GM12864 (cell line): ENCODE results near the gene VWA8.

ENCODE experiments used
- DNase-seq: peaks from one replicate; pipeline ENCODE4 v3.0.0-alpha.2; 2011; ENCODE audit warnings: low read depth
- H3K4me3 ChIP-seq: 2 replicates; pipeline ENCODE4 v1.5.1; 2011; ENCODE audit warnings: mild to moderate bottlenecking, low read depth, low read length, control low read depth
- CTCF ChIP-seq: IDR thresholded peaks from 2 replicates; pipeline ENCODE4 v1.5.1; 2011; ENCODE audit warnings: low read depth, mild to moderate bottlenecking, moderate library complexity, low read length, control low read depth, inconsistent platforms; ENCODE audit errors: missing control alignments

Gene VWA8

GRCh38 chr13:41603917-41604316, 357.0 kb downstream of the VWA8 start:
- DNase-seq, result no peak
- no peak overlapping the region for H3K4me3 ChIP-seq
- TF ChIP-seq CTCF, result no peak

- no peak for TF ChIP-seq CTCF
- no peak overlapping the region for H3K4me3 ChIP-seq
- DNase-seq, result no peak
Observed at GRCh38 chr13:41601718-41602445, 359.0 kb downstream of the VWA8 start.

GRCh38 chr13:41599619-41600018, 361.3 kb downstream of the VWA8 start:
- no peak overlapping the region for H3K4me3 ChIP-seq
- no peak for DNase-seq
- TF ChIP-seq CTCF, result no peak

GRCh38 chr13:41597348-41598041, 363.4 kb downstream of the VWA8 start:
- no peak overlapping the region for H3K4me3 ChIP-seq
- no peak for TF ChIP-seq CTCF
- DNase-seq, result no peak

GRCh38 chr13:41596190-41596589, 364.7 kb downstream of the VWA8 start:
- no peak for TF ChIP-seq CTCF
- no peak for DNase-seq
- no peak overlapping the region for H3K4me3 ChIP-seq

GRCh38 chr13:41595298-41595697, 365.6 kb downstream of the VWA8 start:
- H3K4me3 ChIP-seq, result no peak overlapping the region
- DNase-seq, result no peak
- no peak for TF ChIP-seq CTCF
